ENCODE results near the gene ANTXR1.

Gene ANTXR1

GRCh38 chr2:69030800-69031428 is 17.9 kb downstream of the ANTXR1 start:
- no peak for TF ChIP-seq CTCF (IDR thresholded peaks at IDR 0.05; ENCODE audit: low read depth, low read length, missing control alignments)
- DNase-seq (ENCODE audit: extremely low read depth, low read depth): no peak
- no peak overlapping the region for H3K4me3 ChIP-seq (replicated peaks; ENCODE audit: low read depth, low read length)

- H3K4me3 ChIP-seq (replicated peaks; ENCODE audit: low read depth, low read length): no peak overlapping the region
- DNase-seq (ENCODE audit: extremely low read depth, low read depth): no peak
- TF ChIP-seq CTCF (IDR thresholded peaks at IDR 0.05; ENCODE audit: low read depth, low read length, missing control alignments): no peak
Observed at GRCh38 chr2:69031466-69031865, 18.5 kb downstream of the ANTXR1 start.

GRCh38 chr2:69032336-69032735 is 19.4 kb downstream of the ANTXR1 start:
- DNase-seq (ENCODE audit: extremely low read depth, low read depth): no peak
- no peak for TF ChIP-seq CTCF (IDR thresholded peaks at IDR 0.05; ENCODE audit: low read depth, low read length, missing control alignments)

GRCh38 chr2:69033461-69034095 is 20.6 kb downstream of the ANTXR1 start:
- no peak for TF ChIP-seq CTCF (IDR thresholded peaks at IDR 0.05; ENCODE audit: low read depth, low read length, missing control alignments)
- H3K4me3 ChIP-seq (replicated peaks; ENCODE audit: low read depth, low read length): no peak overlapping the region
- DNase-seq (ENCODE audit: extremely low read depth, low read depth): no peak

More at GRCh38 chr2:69032336-69032735, 19.4 kb downstream of the ANTXR1 start:
- H3K4me3 ChIP-seq (replicated peaks; ENCODE audit: low read depth, low read length): no peak overlapping the region

- no peak overlapping the region for H3K4me3 ChIP-seq (replicated peaks; ENCODE audit: low read depth, low read length)
- TF ChIP-seq CTCF (IDR thresholded peaks at IDR 0.05; ENCODE audit: low read depth, low read length, missing control alignments): no peak
- DNase-seq (ENCODE audit: extremely low read depth, low read depth): no peak
Observed at GRCh38 chr2:69034122-69034521, 21.1 kb downstream of the ANTXR1 start.

- H3K4me3 ChIP-seq (replicated peaks; ENCODE audit: low read depth, low read length): no peak overlapping the region
- TF ChIP-seq CTCF (IDR thresholded peaks at IDR 0.05; ENCODE audit: low read depth, low read length, missing control alignments): no peak
- no peak for DNase-seq (ENCODE audit: extremely low read depth, low read depth)
Observed at GRCh38 chr2:69034845-69035244, 21.9 kb downstream of the ANTXR1 start.
